NB4 (cell line): Measurements from ENCODE around the gene ZNF214.

Source experiments
- POLR2A ChIP-seq: IDR thresholded peaks from 2 replicates; pipeline ENCODE4 v1.6.1; 2011; ENCODE audit warnings: mild to moderate bottlenecking; ENCODE audit not compliant: insufficient read length; ENCODE audit errors: extremely low read depth
- TF ChIP-seq, protein P1 (sequence below): IDR thresholded peaks from one replicate; pipeline ENCODE4 v1.5.1; 2012; ENCODE audit warnings: low read depth, low read length

DNA sequence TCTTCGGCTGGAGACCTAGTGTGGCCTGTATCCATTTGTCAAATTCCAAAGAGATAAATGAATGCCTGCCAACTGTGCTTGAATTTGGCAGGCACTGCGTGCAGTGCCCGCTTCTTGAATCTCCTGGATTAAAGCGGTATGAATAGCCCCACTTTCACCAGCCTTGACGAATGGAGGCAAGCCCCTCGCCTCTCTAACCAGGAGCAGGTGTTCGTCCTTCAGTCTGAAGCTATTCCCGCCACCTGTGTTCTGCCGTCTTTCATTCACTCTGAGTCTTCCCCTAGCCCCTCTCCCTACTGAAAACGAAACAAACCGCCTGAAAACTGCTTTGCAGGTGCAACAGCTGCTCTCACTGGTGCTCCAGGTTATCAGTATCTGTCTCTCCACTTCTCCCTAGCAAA, 11.3 kb upstream of the ZNF214 start:
- TF ChIP-seq, protein P1, sequence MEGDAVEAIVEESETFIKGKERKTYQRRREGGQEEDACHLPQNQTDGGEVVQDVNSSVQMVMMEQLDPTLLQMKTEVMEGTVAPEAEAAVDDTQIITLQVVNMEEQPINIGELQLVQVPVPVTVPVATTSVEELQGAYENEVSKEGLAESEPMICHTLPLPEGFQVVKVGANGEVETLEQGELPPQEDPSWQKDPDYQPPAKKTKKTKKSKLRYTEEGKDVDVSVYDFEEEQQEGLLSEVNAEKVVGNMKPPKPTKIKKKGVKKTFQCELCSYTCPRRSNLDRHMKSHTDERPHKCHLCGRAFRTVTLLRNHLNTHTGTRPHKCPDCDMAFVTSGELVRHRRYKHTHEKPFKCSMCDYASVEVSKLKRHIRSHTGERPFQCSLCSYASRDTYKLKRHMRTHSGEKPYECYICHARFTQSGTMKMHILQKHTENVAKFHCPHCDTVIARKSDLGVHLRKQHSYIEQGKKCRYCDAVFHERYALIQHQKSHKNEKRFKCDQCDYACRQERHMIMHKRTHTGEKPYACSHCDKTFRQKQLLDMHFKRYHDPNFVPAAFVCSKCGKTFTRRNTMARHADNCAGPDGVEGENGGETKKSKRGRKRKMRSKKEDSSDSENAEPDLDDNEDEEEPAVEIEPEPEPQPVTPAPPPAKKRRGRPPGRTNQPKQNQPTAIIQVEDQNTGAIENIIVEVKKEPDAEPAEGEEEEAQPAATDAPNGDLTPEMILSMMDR, result no peak
- TF ChIP-seq POLR2A, result no peak
